ENCODE results near the gene ARHGEF2. TPM values are rescaled to one million over a fixed set of nuclear protein-coding genes. Genes with fewer than 3 reads are reported as not detected.

The ARHGEF2 gene
- total and polyA plus RNA-seq, 9 donors: 36.3 to 221 (median 63.3) TPM

DNA sequence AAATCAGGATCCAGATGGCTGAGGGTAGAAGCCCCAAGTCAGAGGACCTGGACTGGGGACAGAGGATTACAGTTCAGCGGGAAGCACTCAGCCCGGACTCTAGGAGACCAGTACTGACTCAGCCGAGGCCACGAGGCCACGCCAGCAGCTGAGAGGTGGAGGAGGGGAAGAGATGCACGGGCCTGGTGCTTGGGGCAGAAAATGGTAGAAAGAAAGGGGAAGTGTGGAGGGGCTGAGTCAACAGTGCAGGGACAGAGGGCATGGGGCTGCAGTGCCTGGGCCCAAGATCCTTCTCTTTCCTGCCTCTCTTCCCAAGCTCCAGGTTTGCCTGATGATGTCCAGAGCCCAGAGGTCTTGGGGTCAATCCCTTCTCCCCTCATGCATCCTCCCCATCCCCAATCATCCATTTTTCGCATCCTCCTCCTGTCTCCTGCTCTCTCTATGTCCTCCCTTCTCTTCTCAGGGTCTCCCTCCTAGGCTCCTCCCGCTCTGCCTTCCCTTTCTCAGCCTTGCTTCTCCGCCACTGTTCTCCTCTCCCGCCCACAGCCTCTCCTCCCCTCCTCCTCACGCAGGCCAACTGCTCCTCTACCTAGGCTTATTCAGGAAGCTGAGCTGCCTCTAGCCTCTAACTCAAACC lies 7.7 kb downstream of the ARHGEF2 start:
- WGBS, 3 donors: 27 to 34% (median 29%) methylated on average over 11 of the region's 11 CpGs
- TF ChIP-seq CTCF (IDR thresholded peaks at IDR 0.05) (no peak), POLR2A (IDR thresholded peaks at IDR 0.05) (no peak), EP300 (IDR thresholded peaks at IDR 0.05) (no peak)
- Histone ChIP-seq H3K36me3 (no peaks in the 10 kb centered on the region), H3K27ac (peak overlapping the region in 1 of 2 donors; percentile 20), H3K4me1 (ENCODE audit: insufficient read depth) (peaks cover 54% of the 10 kb centered on the region), H3K9me3 (no peaks in the 10 kb centered on the region), H3K4me3 (no peak overlapping the region), H3K27me3 (no peaks in the 10 kb centered on the region)
- intact Hi-C loops (cut with DNase I): no loop called here
- DNase-seq: peak; percentile 50 to 60 (median 57)

DNA sequence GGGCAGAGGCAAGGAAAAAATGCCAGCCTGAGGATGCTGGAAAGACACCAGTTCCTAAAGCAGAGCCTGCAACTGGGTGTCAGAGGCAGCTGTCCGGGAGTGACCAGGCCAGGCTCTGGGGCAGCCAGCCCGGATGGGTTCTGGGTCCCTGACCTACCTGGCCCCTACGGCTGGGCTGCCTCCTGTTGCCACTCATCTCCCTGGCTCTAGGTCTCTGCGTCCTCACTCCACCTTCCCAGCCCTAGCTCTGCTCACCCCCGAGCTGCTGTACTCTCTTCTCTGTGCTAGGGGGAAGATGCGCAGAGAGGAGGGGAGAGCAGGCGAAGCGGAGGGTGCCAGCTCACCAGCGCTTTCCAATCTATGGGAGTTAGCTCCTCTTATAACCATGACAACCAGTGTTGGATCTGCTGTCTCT lies 9.0 kb downstream of the ARHGEF2 start:
- H3K27ac ChIP-seq: peak overlapping the region; percentile 20 to 38
- H3K36me3 ChIP-seq: no peaks in the 10 kb centered on the region
- no peaks in the 10 kb centered on the region for H3K27me3 ChIP-seq
- no peak for DNase-seq
- peaks cover 43% of the 10 kb centered on the region for H3K4me1 ChIP-seq (ENCODE audit: insufficient read depth)
- intact Hi-C loops (cut with DNase I): no loop called here
- H3K9me3 ChIP-seq: no peaks in the 10 kb centered on the region
- 55 to 63% (median 58%) methylated on average over 9 of the region's 9 CpGs for WGBS, 3 donors
- no peak overlapping the region for H3K4me3 ChIP-seq
- no peak for TF ChIP-seq POLR2A (IDR thresholded peaks at IDR 0.05)
- TF ChIP-seq CTCF (IDR thresholded peaks at IDR 0.05): no peak
- no peak for TF ChIP-seq EP300 (IDR thresholded peaks at IDR 0.05)

DNA sequence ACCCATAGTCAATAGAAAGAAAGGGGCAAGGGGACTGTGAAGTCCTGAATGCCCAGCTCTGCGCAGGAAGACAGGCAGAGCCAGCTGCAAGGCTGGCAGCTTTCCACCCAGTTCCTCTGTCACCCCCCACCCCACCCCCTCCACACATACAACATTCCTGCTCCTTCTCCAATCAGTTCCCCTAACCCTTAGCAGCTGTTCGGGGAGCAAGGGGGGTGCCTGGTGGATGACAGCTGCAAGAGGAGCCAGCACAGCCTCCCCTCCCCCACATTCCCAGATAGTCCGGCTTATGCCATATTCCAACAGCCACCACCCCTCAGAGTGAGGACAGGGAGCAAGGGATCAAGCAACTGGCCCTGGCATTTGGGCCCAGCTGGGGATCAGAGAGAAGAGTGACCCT lies 9.7 kb downstream of the ARHGEF2 start:
- Histone ChIP-seq H3K4me1 (ENCODE audit: insufficient read depth) (peaks cover 38% of the 10 kb centered on the region), H3K27me3 (no peaks in the 10 kb centered on the region), H3K36me3 (no peaks in the 10 kb centered on the region), H3K9me3 (no peaks in the 10 kb centered on the region), H3K27ac (peak overlapping the region; percentile 7 to 20), H3K4me3 (no peak overlapping the region)
- TF ChIP-seq EP300 (IDR thresholded peaks at IDR 0.05): no peak
- no peak for TF ChIP-seq POLR2A (IDR thresholded peaks at IDR 0.05)
- no peak for TF ChIP-seq CTCF (IDR thresholded peaks at IDR 0.05)
- intact Hi-C loops (cut with DNase I): no loop called here
- peak; percentile 48 to 65 (median 58) for DNase-seq
- WGBS, 3 donors: 7 to 15% (median 13%) methylated on average over 3 of the region's 3 CpGs

DNA sequence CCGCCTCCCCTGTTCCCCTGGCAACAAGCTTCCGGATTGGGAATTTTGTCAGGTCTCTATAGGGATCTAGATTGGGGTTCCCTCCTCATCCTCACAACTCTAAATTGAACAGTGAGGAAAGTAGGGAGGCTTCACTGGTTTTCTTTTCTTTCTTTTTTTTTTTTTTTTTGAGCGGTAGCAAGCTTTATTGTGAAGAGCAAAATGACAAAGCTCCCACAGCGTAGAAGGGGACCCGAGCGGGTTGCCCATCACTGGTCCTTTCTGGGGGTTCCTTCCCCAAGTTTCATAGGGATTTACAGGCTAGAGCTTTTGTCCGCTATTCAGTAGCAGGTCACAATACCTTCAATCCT lies 10.3 kb downstream of the ARHGEF2 start:
- no peak for DNase-seq
- H3K36me3 ChIP-seq: no peaks in the 10 kb centered on the region
- H3K27ac ChIP-seq: peak overlapping the region in 1 of 2 donors; percentile 29
- H3K4me1 ChIP-seq (ENCODE audit: insufficient read depth): peaks cover 38% of the 10 kb centered on the region
- TF ChIP-seq CTCF (IDR thresholded peaks at IDR 0.05) (no peak), POLR2A (IDR thresholded peaks at IDR 0.05) (no peak), EP300 (IDR thresholded peaks at IDR 0.05) (no peak)
- WGBS, 3 donors: 66 to 77% (median 70%) methylated on average over 7 of the region's 7 CpGs
- no peaks in the 10 kb centered on the region for H3K9me3 ChIP-seq
- no peak overlapping the region for H3K4me3 ChIP-seq
- no peaks in the 10 kb centered on the region for H3K27me3 ChIP-seq
- intact Hi-C loops (cut with DNase I): no loop called here

All from ovary (tissue), 9 donors.